Kidney epithelial cell (primary cell): ENCODE data around the gene CIT. TPM values are rescaled to one million over a fixed set of nuclear protein-coding genes. Genes with fewer than 3 reads are reported as not detected.

Experiments
- DNase-seq: peaks from one replicate; pipeline ENCODE4 v3.0.0-alpha.2; 2010; ENCODE audit warnings: low read depth
- H3K27me3 ChIP-seq: 2 replicates; pipeline ENCODE4 v1.6.0; 2011; ENCODE audit warnings: low read length; ENCODE audit not compliant: control insufficient read depth, insufficient read depth
- H3K36me3 ChIP-seq: 2 replicates; pipeline ENCODE4 v1.5.1; 2011; ENCODE audit warnings: low read length; ENCODE audit not compliant: control insufficient read depth, insufficient read depth
- H3K4me3 ChIP-seq: 2 replicates; pipeline ENCODE4 v1.5.1; 2011; ENCODE audit warnings: low read depth, mild to moderate bottlenecking, control low read depth, low read length
- CTCF ChIP-seq: IDR thresholded peaks from 2 replicates; pipeline ENCODE4 v1.5.1; 2011; ENCODE audit warnings: mild to moderate bottlenecking, moderate library complexity, low read length, control low read depth, inconsistent platforms; ENCODE audit not compliant: insufficient read depth, poor library complexity, severe bottlenecking
- total RNA-seq: library from RNA; depleted of rRNA; stranded (reverse); fragments of >200 nt; gene quantifications from 2 replicates; pipeline ENCODE4 v1.2.3, GENCODE V29; 2015

The CIT gene
- total RNA-seq, 1 donor from 2014 or later = 4.3 TPM

DNA sequence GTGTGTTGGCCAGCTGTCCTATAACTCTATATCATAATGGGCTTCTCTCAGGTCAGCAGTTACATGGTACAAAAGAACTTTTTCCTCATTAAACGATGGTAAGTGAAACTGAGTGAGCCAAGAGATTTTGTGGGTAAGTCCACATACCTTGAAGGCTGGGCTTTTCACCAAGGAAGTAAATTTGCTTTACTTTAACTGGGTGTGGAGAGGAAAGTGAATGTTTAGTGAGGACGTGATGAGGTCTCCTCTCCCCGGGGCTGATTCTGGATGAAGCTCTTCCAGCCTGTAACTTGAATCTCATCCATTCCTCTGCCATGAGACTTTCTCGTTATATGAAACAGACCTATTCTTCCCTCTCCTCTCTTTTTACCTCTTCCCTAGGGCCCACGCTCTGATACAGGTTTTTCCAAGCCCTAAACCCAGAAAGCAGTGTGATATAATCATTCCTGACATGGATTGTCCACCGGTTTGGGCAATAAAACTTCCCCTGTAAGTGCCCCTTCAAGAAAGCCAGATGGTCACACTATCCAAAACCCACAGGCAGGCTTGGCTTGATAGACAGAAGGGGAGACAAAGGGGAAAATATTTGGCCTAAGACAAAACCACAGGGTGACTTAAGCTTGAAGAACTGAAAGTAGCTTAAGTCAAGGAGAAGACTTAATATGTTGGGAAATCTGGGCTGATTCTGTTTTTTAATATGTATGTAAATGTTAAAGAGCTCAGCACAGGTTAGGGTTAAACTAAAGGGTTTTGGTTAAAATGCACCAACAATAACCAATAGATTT, 50.3 kb downstream of the CIT start:
- no peak for TF ChIP-seq CTCF
- Histone ChIP-seq H3K36me3 (no peaks in the 10 kb centered on the region), H3K4me3 (no peak overlapping the region), H3K27me3 (no peaks in the 10 kb centered on the region)
- DNase-seq = no peak

GRCh38 chr12:119825262-119825661, 51.9 kb downstream of the CIT start:
- H3K27me3 ChIP-seq = no peaks in the 10 kb centered on the region
- no peak for DNase-seq
- no peak overlapping the region for H3K4me3 ChIP-seq
- no peaks in the 10 kb centered on the region for H3K36me3 ChIP-seq
- TF ChIP-seq CTCF = no peak

GRCh38 chr12:119822046-119822445, 55.1 kb downstream of the CIT start:
- no peak for TF ChIP-seq CTCF

GRCh38 chr12:119819322-119819721, 57.8 kb downstream of the CIT start:
- Histone ChIP-seq H3K36me3 (no peaks in the 10 kb centered on the region), H3K27me3 (no peaks in the 10 kb centered on the region), H3K4me3 (no peak overlapping the region)
- no peak for TF ChIP-seq CTCF
- DNase-seq = no peak

More at GRCh38 chr12:119822046-119822445, 55.1 kb downstream of the CIT start:
- no peak for DNase-seq
- Histone ChIP-seq H3K27me3 (no peaks in the 10 kb centered on the region), H3K4me3 (no peak overlapping the region), H3K36me3 (no peaks in the 10 kb centered on the region)

- H3K36me3 ChIP-seq = no peaks in the 10 kb centered on the region
- no peak for TF ChIP-seq CTCF
- H3K27me3 ChIP-seq = no peaks in the 10 kb centered on the region
- no peak overlapping the region for H3K4me3 ChIP-seq
- DNase-seq = no peak
Measured at GRCh38 chr12:119817546-119818343, 59.4 kb downstream of the CIT start.
